ENCODE data around the gene PGAP1.

DNA sequence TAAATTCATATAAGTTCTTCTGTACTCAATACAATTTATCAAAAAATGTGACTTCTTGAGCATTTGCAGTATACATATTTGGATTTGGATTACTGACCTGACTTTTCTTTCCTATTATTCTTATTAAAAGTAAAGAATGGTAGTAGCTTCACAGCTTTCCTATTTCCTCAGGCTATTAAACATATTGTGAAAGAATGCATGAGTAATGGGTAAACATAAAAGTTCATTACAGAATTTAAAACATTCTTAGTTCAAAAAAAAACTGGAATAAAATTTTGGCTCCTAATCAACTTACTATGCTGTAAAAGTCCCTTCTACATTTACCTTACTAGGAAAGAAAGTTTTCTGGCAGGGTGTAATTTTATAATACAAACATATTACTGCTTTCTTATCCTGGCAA is 90.1 kb downstream of the PGAP1 start:
- TF ChIP-seq EZH2 (IDR thresholded peaks at IDR 0.05; ENCODE audit: insufficient read depth, poor library complexity, severe bottlenecking) (no peak), EZH2phosphoT487 (IDR thresholded peaks at IDR 0.05; ENCODE audit: insufficient read depth, low read depth) (no peak)
